ENCODE data around the gene MAML3. TPM values are rescaled to one million over a fixed set of nuclear protein-coding genes. Genes with fewer than 3 reads are reported as not detected.

Gene MAML3
- total RNA-seq, 1 donor, result 0.72 TPM

DNA sequence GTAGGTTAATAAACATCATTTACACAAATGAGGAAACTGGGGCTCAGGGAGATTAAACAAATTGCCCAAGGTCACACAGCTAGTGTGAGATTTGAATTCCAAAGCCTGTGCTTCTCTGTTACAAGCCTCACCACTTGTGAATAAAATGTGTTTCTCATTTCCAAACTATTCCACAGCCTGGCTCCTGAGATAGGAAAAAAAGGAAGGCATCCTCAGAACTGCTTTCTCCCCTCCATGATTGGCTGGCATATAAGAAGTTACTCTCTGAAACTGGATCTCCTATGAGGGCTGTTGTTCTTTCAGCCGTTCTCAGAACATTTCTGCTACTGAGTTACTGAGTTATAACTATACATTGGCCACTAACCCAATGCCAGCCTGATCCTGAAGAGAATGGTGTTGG is 237.9 kb downstream of the MAML3 start:
- TF ChIP-seq, protein P1, sequence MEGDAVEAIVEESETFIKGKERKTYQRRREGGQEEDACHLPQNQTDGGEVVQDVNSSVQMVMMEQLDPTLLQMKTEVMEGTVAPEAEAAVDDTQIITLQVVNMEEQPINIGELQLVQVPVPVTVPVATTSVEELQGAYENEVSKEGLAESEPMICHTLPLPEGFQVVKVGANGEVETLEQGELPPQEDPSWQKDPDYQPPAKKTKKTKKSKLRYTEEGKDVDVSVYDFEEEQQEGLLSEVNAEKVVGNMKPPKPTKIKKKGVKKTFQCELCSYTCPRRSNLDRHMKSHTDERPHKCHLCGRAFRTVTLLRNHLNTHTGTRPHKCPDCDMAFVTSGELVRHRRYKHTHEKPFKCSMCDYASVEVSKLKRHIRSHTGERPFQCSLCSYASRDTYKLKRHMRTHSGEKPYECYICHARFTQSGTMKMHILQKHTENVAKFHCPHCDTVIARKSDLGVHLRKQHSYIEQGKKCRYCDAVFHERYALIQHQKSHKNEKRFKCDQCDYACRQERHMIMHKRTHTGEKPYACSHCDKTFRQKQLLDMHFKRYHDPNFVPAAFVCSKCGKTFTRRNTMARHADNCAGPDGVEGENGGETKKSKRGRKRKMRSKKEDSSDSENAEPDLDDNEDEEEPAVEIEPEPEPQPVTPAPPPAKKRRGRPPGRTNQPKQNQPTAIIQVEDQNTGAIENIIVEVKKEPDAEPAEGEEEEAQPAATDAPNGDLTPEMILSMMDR (IDR thresholded peaks at IDR 0.05; ENCODE audit: extremely low read depth, low read depth, low read length), result no peak
- no peaks in the 10 kb centered on the region for H3K36me3 ChIP-seq (ENCODE audit: insufficient read depth, low read length)
- DNase-seq (ENCODE audit: insufficient read length, low spot score, missing footprints), result no peak
- no peak overlapping the region for H3K27ac ChIP-seq (ENCODE audit: low read depth, low read length)
- H3K79me2 ChIP-seq (ENCODE audit: insufficient read depth, low read length), result no peaks in the 10 kb centered on the region
- no peaks in the 10 kb centered on the region for H3K9me3 ChIP-seq (ENCODE audit: low read depth, low read length)
- peaks cover 11% of the 10 kb centered on the region for H3K4me1 ChIP-seq (ENCODE audit: insufficient read depth, low read length)
- H4K20me1 ChIP-seq (ENCODE audit: insufficient read depth, low read length), result no peaks in the 10 kb centered on the region
- H3K4me3 ChIP-seq (ENCODE audit: insufficient read depth, low read length), result no peak overlapping the region
- H3K4me2 ChIP-seq (ENCODE audit: insufficient read depth, low read length), result no peak overlapping the region
- peaks cover 13% of the 10 kb centered on the region for H3K27me3 ChIP-seq (ENCODE audit: insufficient read depth, low read length)
- H2AFZ ChIP-seq (ENCODE audit: low read length), result no peak overlapping the region

DNA sequence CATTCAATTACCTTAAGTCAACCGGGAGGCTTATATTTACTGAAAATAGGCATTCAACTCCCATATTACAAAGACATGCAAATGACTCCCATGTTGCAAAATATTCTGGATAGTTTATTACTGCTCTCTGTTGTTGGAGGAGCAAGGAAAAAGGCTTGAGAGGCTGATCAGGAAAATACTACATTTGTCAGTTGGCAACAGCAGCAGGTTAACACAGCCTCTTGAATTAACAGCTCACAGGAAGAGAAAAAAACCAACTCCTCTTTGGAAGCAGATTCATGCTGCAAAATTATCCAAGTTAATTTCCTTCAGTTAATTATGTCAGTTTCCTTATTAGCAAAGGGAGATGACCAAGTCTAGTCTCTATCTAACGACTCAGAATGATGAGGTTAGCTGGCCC is 238.9 kb downstream of the MAML3 start:
- TF ChIP-seq, protein P1 (IDR thresholded peaks at IDR 0.05; ENCODE audit: extremely low read depth, low read depth, low read length), result no peak
- no peak for DNase-seq (ENCODE audit: insufficient read length, low spot score, missing footprints)
- H3K27ac ChIP-seq (ENCODE audit: low read depth, low read length), result no peak overlapping the region

DNA sequence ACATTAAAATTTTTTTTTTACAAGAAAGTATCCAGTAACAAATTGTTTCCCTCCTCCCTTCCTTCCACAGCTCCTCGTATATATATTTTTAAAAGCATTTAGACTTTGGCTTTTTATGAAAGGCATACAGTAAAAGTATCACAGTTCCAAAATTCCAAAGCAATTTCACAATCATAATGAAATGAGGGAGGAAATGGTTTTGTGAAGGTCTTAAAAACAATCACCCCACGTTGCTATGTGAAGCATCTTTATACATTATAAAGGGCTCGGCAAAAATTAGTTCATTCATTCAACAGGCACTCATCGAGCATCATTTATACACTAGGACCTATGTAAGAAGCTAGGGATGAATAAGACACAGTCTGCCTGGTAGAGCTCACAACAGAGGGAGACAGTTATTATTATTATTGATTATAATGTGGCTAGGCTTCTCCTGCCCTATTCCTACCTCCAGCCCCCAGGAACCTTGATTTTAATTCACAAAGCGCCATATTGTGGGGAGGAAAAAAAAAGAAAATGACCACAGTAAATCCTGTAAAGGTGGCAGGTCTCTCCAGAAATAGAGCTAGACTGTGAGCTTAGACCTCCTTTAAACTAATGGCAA is 239.9 kb downstream of the MAML3 start:
- Histone ChIP-seq H3K9me3 (ENCODE audit: low read depth, low read length) (no peaks in the 10 kb centered on the region), H3K27ac (ENCODE audit: low read depth, low read length) (no peak overlapping the region), H3K4me2 (ENCODE audit: insufficient read depth, low read length) (peak overlapping the region; percentile 10), H3K4me3 (ENCODE audit: insufficient read depth, low read length) (no peak overlapping the region), H3K79me2 (ENCODE audit: insufficient read depth, low read length) (no peaks in the 10 kb centered on the region), H3K36me3 (ENCODE audit: insufficient read depth, low read length) (no peaks in the 10 kb centered on the region), H2AFZ (ENCODE audit: low read length) (no peak overlapping the region), H3K4me1 (ENCODE audit: insufficient read depth, low read length) (peaks cover 11% of the 10 kb centered on the region), H4K20me1 (ENCODE audit: insufficient read depth, low read length) (no peaks in the 10 kb centered on the region), H3K27me3 (ENCODE audit: insufficient read depth, low read length) (peaks cover 13% of the 10 kb centered on the region)
- TF ChIP-seq, protein P1 (IDR thresholded peaks at IDR 0.05; ENCODE audit: extremely low read depth, low read depth, low read length), result no peak
- no peak for DNase-seq (ENCODE audit: insufficient read length, low spot score, missing footprints)

More for the DNA sequence above, 238.9 kb downstream of the MAML3 start:
- Histone ChIP-seq H3K27me3 (ENCODE audit: insufficient read depth, low read length) (peaks cover 13% of the 10 kb centered on the region), H3K4me2 (ENCODE audit: insufficient read depth, low read length) (no peak overlapping the region), H3K9me3 (ENCODE audit: low read depth, low read length) (no peaks in the 10 kb centered on the region), H3K4me3 (ENCODE audit: insufficient read depth, low read length) (no peak overlapping the region), H3K36me3 (ENCODE audit: insufficient read depth, low read length) (no peaks in the 10 kb centered on the region), H3K4me1 (ENCODE audit: insufficient read depth, low read length) (peaks cover 11% of the 10 kb centered on the region), H3K79me2 (ENCODE audit: insufficient read depth, low read length) (no peaks in the 10 kb centered on the region), H4K20me1 (ENCODE audit: insufficient read depth, low read length) (no peaks in the 10 kb centered on the region), H2AFZ (ENCODE audit: low read length) (no peak overlapping the region)

DNA sequence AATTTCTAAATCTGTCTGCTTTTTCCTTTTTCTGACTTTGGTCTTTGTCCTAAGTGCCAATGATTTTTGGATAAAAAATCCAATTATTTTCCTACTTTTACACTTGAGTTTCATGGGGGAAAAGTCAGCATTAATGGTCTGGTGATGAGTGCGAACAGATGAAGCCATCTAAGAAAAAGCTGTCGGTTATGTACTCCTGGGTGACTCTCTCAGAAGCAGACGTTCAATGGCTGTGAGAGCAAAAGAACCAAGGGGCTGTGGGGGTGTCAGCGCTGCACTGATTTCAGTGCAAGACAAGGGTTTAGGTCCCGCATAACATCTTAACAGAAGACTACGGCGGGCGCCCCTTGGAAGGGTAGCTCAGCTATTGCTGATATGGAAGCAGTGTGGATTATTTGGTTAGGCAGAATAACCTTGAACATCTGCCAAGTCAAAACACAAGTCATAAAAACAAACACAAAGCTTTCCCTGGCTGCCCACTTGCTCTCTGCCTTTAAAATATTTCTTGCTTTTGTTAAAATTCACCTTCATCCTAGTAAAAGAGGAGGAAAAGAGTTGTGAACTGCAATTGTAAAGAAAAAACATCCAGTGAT is 240.5 kb downstream of the MAML3 start:
- H2AFZ ChIP-seq (ENCODE audit: low read length), result no peak overlapping the region
- no peak overlapping the region for H3K27ac ChIP-seq (ENCODE audit: low read depth, low read length)
- no peaks in the 10 kb centered on the region for H3K79me2 ChIP-seq (ENCODE audit: insufficient read depth, low read length)
- H3K4me1 ChIP-seq (ENCODE audit: insufficient read depth, low read length), result peaks cover 11% of the 10 kb centered on the region
- peaks cover 13% of the 10 kb centered on the region for H3K27me3 ChIP-seq (ENCODE audit: insufficient read depth, low read length)
- H4K20me1 ChIP-seq (ENCODE audit: insufficient read depth, low read length), result no peaks in the 10 kb centered on the region
- DNase-seq (ENCODE audit: insufficient read length, low spot score, missing footprints), result no peak
- no peaks in the 10 kb centered on the region for H3K36me3 ChIP-seq (ENCODE audit: insufficient read depth, low read length)
- no peak overlapping the region for H3K4me3 ChIP-seq (ENCODE audit: insufficient read depth, low read length)
- TF ChIP-seq, protein P1 (IDR thresholded peaks at IDR 0.05; ENCODE audit: extremely low read depth, low read depth, low read length), result no peak
- H3K9me3 ChIP-seq (ENCODE audit: low read depth, low read length), result no peaks in the 10 kb centered on the region
- peak overlapping the region; percentile 20 for H3K4me2 ChIP-seq (ENCODE audit: insufficient read depth, low read length)

All from osteoblast (primary cell).